A673 (cell line): ENCODE measurements around the gene CAVIN4. TPM values are rescaled to one million over a fixed set of nuclear protein-coding genes. Genes with fewer than 3 reads are reported as not detected.

Source experiments
- BruUV-seq: library from RNA; stranded (reverse); fragments of 400-500 nt; replicated peaks from 2 replicates; lab custom pipeline; 2021; lab: Mats Ljungman, UMichigan
- CTCF ChIA-PET: fragments of 300-600 bp; sonication (Branson Sonifier 250); formaldehyde crosslinking; loops from one replicate; lab custom pipeline; 2022; ENCODE audit warnings: antibody characterized with exemption; lab: Charles Lee
- POLR2A ChIA-PET: fragments of 300-600 bp; sonication (Branson Sonifier 250); formaldehyde crosslinking; loops from one replicate; lab custom pipeline; 2022; ENCODE audit warnings: antibody characterized with exemption; ENCODE audit not compliant: low non-redundant PET; lab: Charles Lee
- DNase-seq: peaks from one replicate; pipeline ENCODE4 v3.0.0-alpha.2; 2015; ENCODE audit warnings: low spot score
- H3K27ac ChIP-seq: fragments of 200-600 bp; sonication (generic); 2 replicates; pipeline ENCODE4 v1.5.1; 2016; ENCODE audit warnings: mixed run types, low read depth, mild to moderate bottlenecking, mixed read lengths, antibody characterized with exemption, low read length; ENCODE audit not compliant: poor library complexity, severe bottlenecking
- H3K27me3 ChIP-seq: fragments of 200-600 bp; sonication (generic); replicated peaks from 2 replicates; pipeline ENCODE4 v1.6.1; 2017; ENCODE audit warnings: mixed run types, low read depth, mild to moderate bottlenecking, mixed read lengths, antibody characterized with exemption, low read length; ENCODE audit not compliant: insufficient read depth, poor library complexity
- H3K36me3 ChIP-seq: fragments of 200-600 bp; sonication (generic); 2 replicates; pipeline ENCODE4 v1.6.1; 2016; ENCODE audit warnings: mixed run types, mild to moderate bottlenecking, mixed read lengths, antibody characterized with exemption, low read length; ENCODE audit not compliant: insufficient read depth, poor library complexity, severe bottlenecking
- H3K4me1 ChIP-seq: fragments of 200-600 bp; sonication (generic); 2 replicates; pipeline ENCODE4 v1.6.1; 2017; ENCODE audit warnings: mixed run types, mild to moderate bottlenecking, mixed read lengths, antibody characterized with exemption, low read length; ENCODE audit not compliant: insufficient read depth, poor library complexity, severe bottlenecking
- H3K4me3 ChIP-seq: fragments of 200-600 bp; sonication (generic); 2 replicates; pipeline ENCODE4 v1.5.1; 2016; ENCODE audit warnings: low read depth, mixed run types, mild to moderate bottlenecking, mixed read lengths, low read length; ENCODE audit not compliant: poor library complexity, severe bottlenecking
- H3K9me3 ChIP-seq: fragments of 200-600 bp; sonication (generic); 2 replicates; pipeline ENCODE4 v1.6.1; 2016; ENCODE audit warnings: mixed run types, low read depth, mild to moderate bottlenecking, mixed read lengths, antibody characterized with exemption, low read length; ENCODE audit not compliant: poor library complexity, severe bottlenecking
- EZH2 ChIP-seq: fragments of 200-600 bp; sonication (generic); IDR thresholded peaks from 2 replicates; pipeline ENCODE4 v1.6.1; 2017; ENCODE audit warnings: borderline replicate concordance, low read depth, mild to moderate bottlenecking, mixed read lengths, antibody characterized with exemption, low read length; ENCODE audit not compliant: poor library complexity, severe bottlenecking
- intact Hi-C: fragments of 100-400 bp; cut with micrococcal nuclease; formaldehyde crosslinking; loops from one replicate; pipeline ENCODE4 v1.10.0; 2022; ENCODE audit not compliant: unreplicated experiment
- total RNA-seq: library from RNA; stranded (reverse); gene quantifications from 2 replicates; pipeline ENCODE4 v1.2.3, GENCODE V29; 2021
- TF ChIP-seq, protein P1 (sequence below): fragments of 300-800, 200-600 bp; sonication (generic); conservative IDR thresholded peaks from 2 replicates; pipeline ENCODE4 v1.5.1; 2017; ENCODE audit warnings: low read depth, mild to moderate bottlenecking, antibody characterized with exemption, low read length, moderate library complexity, mixed read lengths

CAVIN4 gene
- total RNA-seq, 1 experiment from 2014 or later = 5.0 TPM

DNA sequence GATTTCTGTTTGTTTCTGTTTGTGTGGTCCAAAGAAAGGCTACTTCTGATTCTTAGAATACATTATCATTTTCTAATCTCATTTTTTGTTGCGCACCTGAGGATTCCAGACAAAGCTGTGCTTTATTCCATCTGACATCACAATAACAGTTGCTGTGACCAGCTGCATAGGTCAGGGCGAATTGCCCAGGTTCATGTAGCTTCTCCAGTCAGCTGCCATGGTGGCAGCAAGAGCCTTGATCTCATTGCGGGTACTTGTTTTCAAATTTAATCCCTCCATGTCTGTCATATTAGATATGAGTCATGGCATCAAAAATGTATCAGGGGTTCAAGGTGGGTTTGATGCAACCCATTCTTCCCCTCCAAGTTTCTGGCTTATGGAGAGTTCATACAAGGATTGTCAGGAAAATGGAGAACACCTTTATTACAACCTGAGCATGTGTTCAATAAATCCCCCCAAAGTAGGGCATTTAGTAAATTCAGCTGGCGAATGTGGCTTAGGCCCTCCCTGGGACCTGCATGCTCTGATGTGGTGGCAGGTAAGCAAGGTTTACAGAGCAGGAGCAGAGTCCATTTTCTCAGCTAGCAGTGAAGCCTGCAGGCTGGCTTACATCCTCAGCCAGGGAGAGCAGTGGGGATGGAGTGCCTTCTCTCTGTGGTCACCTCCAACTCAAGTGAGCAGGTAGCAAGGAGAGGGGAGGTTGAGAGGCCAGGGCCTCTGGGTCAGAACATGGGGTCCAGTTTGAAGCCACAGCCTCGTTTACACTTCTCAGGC, 13.9 kb downstream of the CAVIN4 start:
- no peak overlapping the region for H3K4me3 ChIP-seq
- intact Hi-C loops = no loop called here
- CTCF ChIA-PET = interaction anchor here (0.6 kb wide), 1 partner anchor 320 kb away, joined by 5 read pairs; no protein-coding TSS in a partner anchor

DNA sequence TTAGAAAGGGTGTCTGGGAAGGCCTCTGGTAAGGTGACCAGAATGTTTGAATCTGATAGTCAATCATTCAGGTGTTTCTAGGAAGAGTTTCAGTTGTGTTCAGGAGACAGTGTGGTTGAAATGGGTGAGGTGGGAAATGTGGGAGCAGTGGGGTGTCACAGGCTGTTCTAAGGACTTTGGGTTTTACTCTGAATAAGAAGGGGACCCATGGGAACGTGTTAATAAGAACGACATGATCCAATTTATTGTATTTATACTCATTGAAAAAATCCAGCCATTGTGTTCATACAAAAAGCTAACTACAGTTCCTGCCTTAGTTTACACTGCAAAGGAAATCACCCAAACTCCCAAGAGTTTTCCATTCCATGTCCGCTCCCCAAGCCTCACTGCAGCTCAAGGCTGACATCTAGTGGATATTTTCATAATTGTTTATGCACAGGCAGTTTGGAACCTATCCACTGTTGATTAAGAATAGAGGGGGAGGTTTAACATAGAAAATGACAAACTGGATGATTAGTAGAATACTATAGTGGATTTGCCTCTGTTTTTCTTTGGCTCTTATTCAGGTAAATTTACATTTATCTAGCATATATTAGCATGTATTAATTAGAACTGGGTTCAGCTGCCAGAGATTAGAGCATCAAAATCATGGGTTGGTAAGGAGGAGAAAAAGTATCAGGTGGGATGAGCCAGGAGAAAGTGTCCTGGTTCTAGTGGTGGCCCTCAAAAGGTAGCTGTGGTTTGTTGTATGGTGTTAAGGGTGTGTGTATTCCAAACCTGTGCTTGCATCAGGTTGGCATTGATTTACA, 17.7 kb downstream of the CAVIN4 start:
- H3K27me3 ChIP-seq = no peaks in the 10 kb centered on the region
- CTCF ChIA-PET = interaction anchor here (0.5 kb wide), 1 partner anchor 1733 kb away, joined by 3 read pairs; no protein-coding TSS in a partner anchor

More for the DNA sequence above, 13.9 kb downstream of the CAVIN4 start:
- POLR2A ChIA-PET = no interaction called here
- H3K27ac ChIP-seq = no peak overlapping the region
- BruUV-seq = no TSS peak
- H3K27me3 ChIP-seq = no peaks in the 10 kb centered on the region
- no peak for TF ChIP-seq EZH2
- TF ChIP-seq, protein P1, sequence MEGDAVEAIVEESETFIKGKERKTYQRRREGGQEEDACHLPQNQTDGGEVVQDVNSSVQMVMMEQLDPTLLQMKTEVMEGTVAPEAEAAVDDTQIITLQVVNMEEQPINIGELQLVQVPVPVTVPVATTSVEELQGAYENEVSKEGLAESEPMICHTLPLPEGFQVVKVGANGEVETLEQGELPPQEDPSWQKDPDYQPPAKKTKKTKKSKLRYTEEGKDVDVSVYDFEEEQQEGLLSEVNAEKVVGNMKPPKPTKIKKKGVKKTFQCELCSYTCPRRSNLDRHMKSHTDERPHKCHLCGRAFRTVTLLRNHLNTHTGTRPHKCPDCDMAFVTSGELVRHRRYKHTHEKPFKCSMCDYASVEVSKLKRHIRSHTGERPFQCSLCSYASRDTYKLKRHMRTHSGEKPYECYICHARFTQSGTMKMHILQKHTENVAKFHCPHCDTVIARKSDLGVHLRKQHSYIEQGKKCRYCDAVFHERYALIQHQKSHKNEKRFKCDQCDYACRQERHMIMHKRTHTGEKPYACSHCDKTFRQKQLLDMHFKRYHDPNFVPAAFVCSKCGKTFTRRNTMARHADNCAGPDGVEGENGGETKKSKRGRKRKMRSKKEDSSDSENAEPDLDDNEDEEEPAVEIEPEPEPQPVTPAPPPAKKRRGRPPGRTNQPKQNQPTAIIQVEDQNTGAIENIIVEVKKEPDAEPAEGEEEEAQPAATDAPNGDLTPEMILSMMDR = no peak
- no peaks in the 10 kb centered on the region for H3K9me3 ChIP-seq
- no peaks in the 10 kb centered on the region for H3K36me3 ChIP-seq
- H3K4me1 ChIP-seq = peaks cover 3% of the 10 kb centered on the region
- no peak for DNase-seq

DNA sequence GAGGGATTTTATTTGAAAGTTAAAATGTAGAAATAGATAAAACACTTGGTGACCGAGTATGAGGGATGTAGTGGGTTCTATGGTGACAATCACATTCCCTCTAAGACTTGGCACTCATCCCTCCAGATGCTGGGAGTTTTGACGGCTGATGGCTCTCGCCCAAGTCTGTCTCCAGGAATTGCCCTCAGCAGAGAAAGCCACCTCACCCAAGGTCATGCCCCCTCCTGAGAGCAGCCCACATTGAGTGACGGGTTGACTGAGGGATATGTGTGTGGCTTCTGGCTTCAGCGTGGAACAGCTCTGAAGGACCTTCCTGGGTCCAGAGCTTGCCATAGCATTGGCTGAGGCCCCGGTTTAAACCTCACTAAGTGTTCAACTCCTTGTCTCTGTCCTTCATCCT, 19.4 kb downstream of the CAVIN4 start:
- intact Hi-C loops = loop anchor here (5.0 kb wide), 4 partner anchors 160 to 1410 kb away; partner anchors contain the start of gene NR4A3
- no peaks in the 10 kb centered on the region for H3K36me3 ChIP-seq
- ChIA-PET CTCF (interaction anchor here (1.1 kb wide), 1 partner anchor 124 kb away, joined by 3 read pairs; the partner anchor contains the start of gene TMEFF1), POLR2A (no interaction called here)
- no peaks in the 10 kb centered on the region for H3K9me3 ChIP-seq
- H3K27me3 ChIP-seq = no peaks in the 10 kb centered on the region
- H3K27ac ChIP-seq = no peak overlapping the region
- TF ChIP-seq EZH2 = no peak
- TF ChIP-seq, protein P1 = no peak
- no peak for DNase-seq
- BruUV-seq = no TSS peak
- peaks cover 3% of the 10 kb centered on the region for H3K4me1 ChIP-seq
- H3K4me3 ChIP-seq = no peak overlapping the region

More for the DNA sequence above, 17.7 kb downstream of the CAVIN4 start:
- intact Hi-C loops = loop anchor here (1.0 to 5.0 kb wide), 8 partner anchors 90 to 1433 kb away; partner anchors contain the start of gene NR4A3
- POLR2A ChIA-PET = interaction anchor here (0.7 kb wide), 1 partner anchor 1436 kb away, joined by 3 read pairs; no protein-coding TSS in a partner anchor
- Histone ChIP-seq H3K4me3 (no peak overlapping the region), H3K27ac (no peak overlapping the region), H3K36me3 (no peaks in the 10 kb centered on the region), H3K9me3 (no peaks in the 10 kb centered on the region), H3K4me1 (peaks cover 3% of the 10 kb centered on the region)
- DNase-seq = peak; percentile 80
- TF ChIP-seq EZH2 = no peak
- TF ChIP-seq, protein P1 = peak; percentile 90
- no TSS peak for BruUV-seq
